T-helper 1 cell treated with Interleukin-12 subunit alpha and Interleukin-12 subunit beta and Interleukin-4 antibody, amounts not matched to agents 30 μg/mL and 1 μg/mL, for 36 hours (primary cell): ENCODE results near the gene SMAD6.
"Not testable (repeated sequence)": the region's sequence is repeated elsewhere in the genome, so short reads cannot be mapped to it uniquely, and the experiment has no call there.

Experiments used
- H3K27ac Mint-ChIP-seq: one replicate; pipeline ENCODE4 v1.8.0; 2021; ENCODE audit warnings: mild to moderate bottlenecking, mixed read lengths
- H3K27me3 Mint-ChIP-seq: one replicate; pipeline ENCODE4 v1.8.0; 2021; ENCODE audit warnings: low read depth, mixed read lengths
- H3K36me3 Mint-ChIP-seq: one replicate; pipeline ENCODE4 v1.8.0; 2021; ENCODE audit warnings: low read depth, mixed read lengths
- H3K4me1 Mint-ChIP-seq: one replicate; pipeline ENCODE4 v1.8.0; 2021; ENCODE audit warnings: low read depth, mixed read lengths
- H3K4me3 Mint-ChIP-seq: one replicate; pipeline ENCODE4 v1.8.0; 2021; ENCODE audit warnings: mild to moderate bottlenecking, moderate library complexity, mixed read lengths
- H3K9me3 Mint-ChIP-seq: one replicate; pipeline ENCODE4 v1.8.0; 2021; ENCODE audit warnings: mixed read lengths

Gene SMAD6

GRCh38 chr15:66684136-66684681 is 17.8 kb upstream of the SMAD6 start:
- H3K27me3 Mint-ChIP-seq = peaks cover 6% of the 10 kb centered on the region
- H3K4me1 Mint-ChIP-seq = peaks cover 4% of the 10 kb centered on the region
- H3K27ac Mint-ChIP-seq = no peak overlapping the region
- H3K36me3 Mint-ChIP-seq = peaks cover 7% of the 10 kb centered on the region
- H3K9me3 Mint-ChIP-seq = peaks cover 23% of the 10 kb centered on the region
- no peak overlapping the region for H3K4me3 Mint-ChIP-seq

GRCh38 chr15:66685638-66686150 is 16.3 kb upstream of the SMAD6 start:
- H3K27ac Mint-ChIP-seq = no peak overlapping the region
- H3K4me1 Mint-ChIP-seq = peaks cover 4% of the 10 kb centered on the region
- no peak overlapping the region for H3K4me3 Mint-ChIP-seq

GRCh38 chr15:66690912-66691311 is 11.1 kb upstream of the SMAD6 start:
- H3K27ac Mint-ChIP-seq, H3K4me3 Mint-ChIP-seq: not testable (repeated sequence)

More at GRCh38 chr15:66685638-66686150, 16.3 kb upstream of the SMAD6 start:
- peaks cover 23% of the 10 kb centered on the region for H3K9me3 Mint-ChIP-seq
- H3K36me3 Mint-ChIP-seq = peaks cover 7% of the 10 kb centered on the region
- H3K27me3 Mint-ChIP-seq = peaks cover 6% of the 10 kb centered on the region

GRCh38 chr15:66691727-66692126 is 10.3 kb upstream of the SMAD6 start:
- no peak overlapping the region for H3K4me3 Mint-ChIP-seq
- H3K27ac Mint-ChIP-seq = no peak overlapping the region
- no peaks in the 10 kb centered on the region for H3K9me3 Mint-ChIP-seq
- peaks cover 11% of the 10 kb centered on the region for H3K4me1 Mint-ChIP-seq
- H3K36me3 Mint-ChIP-seq = no peaks in the 10 kb centered on the region
- no peaks in the 10 kb centered on the region for H3K27me3 Mint-ChIP-seq

More at GRCh38 chr15:66690912-66691311, 11.1 kb upstream of the SMAD6 start:
- H3K9me3 Mint-ChIP-seq, H3K4me1 Mint-ChIP-seq, H3K36me3 Mint-ChIP-seq, H3K27me3 Mint-ChIP-seq: not testable (repeated sequence)

- Mint-ChIP-seq H3K4me1 (peaks cover 14% of the 10 kb centered on the region), H3K36me3 (no peaks in the 10 kb centered on the region), H3K27ac (no peak overlapping the region), H3K4me3 (no peak overlapping the region), H3K27me3 (no peaks in the 10 kb centered on the region), H3K9me3 (no peaks in the 10 kb centered on the region)
Observed at GRCh38 chr15:66692391-66692790, 9.6 kb upstream of the SMAD6 start.

GRCh38 chr15:66692808-66693596 is 9.0 kb upstream of the SMAD6 start:
- H3K36me3 Mint-ChIP-seq = no peaks in the 10 kb centered on the region
- no peaks in the 10 kb centered on the region for H3K27me3 Mint-ChIP-seq
- H3K27ac Mint-ChIP-seq = peak overlapping the region; percentile 91
- H3K4me3 Mint-ChIP-seq = no peak overlapping the region
- no peaks in the 10 kb centered on the region for H3K9me3 Mint-ChIP-seq
- H3K4me1 Mint-ChIP-seq = peaks cover 14% of the 10 kb centered on the region

- Mint-ChIP-seq H3K27me3 (no peaks in the 10 kb centered on the region), H3K4me1 (peaks cover 20% of the 10 kb centered on the region), H3K27ac (no peak overlapping the region), H3K36me3 (no peaks in the 10 kb centered on the region), H3K9me3 (no peaks in the 10 kb centered on the region), H3K4me3 (no peak overlapping the region)
Observed at GRCh38 chr15:66696770-66697169, 5.3 kb upstream of the SMAD6 start.

GRCh38 chr15:66698318-66698961 is 3.6 kb upstream of the SMAD6 start:
- no peaks in the 10 kb centered on the region for H3K36me3 Mint-ChIP-seq
- H3K9me3 Mint-ChIP-seq = no peaks in the 10 kb centered on the region
- H3K27ac Mint-ChIP-seq = no peak overlapping the region
- peaks cover 9% of the 10 kb centered on the region for H3K27me3 Mint-ChIP-seq
- H3K4me1 Mint-ChIP-seq = peaks cover 15% of the 10 kb centered on the region
- H3K4me3 Mint-ChIP-seq = no peak overlapping the region

GRCh38 chr15:66698971-66699370 is 3.1 kb upstream of the SMAD6 start:
- H3K27ac Mint-ChIP-seq = no peak overlapping the region
- H3K4me3 Mint-ChIP-seq = no peak overlapping the region

GRCh38 chr15:66700412-66700801 is 1.6 kb upstream of the SMAD6 start:
- Mint-ChIP-seq H3K4me1 (peaks cover 18% of the 10 kb centered on the region), H3K36me3 (no peaks in the 10 kb centered on the region), H3K27me3 (peaks cover 23% of the 10 kb centered on the region), H3K4me3 (peak overlapping the region; percentile 79), H3K9me3 (no peaks in the 10 kb centered on the region), H3K27ac (peak overlapping the region; percentile 55)

More at GRCh38 chr15:66698971-66699370, 3.1 kb upstream of the SMAD6 start:
- Mint-ChIP-seq H3K9me3 (no peaks in the 10 kb centered on the region), H3K4me1 (peaks cover 15% of the 10 kb centered on the region), H3K27me3 (peaks cover 9% of the 10 kb centered on the region), H3K36me3 (no peaks in the 10 kb centered on the region)

GRCh38 chr15:66700802-66701421 is 1.1 kb upstream of the SMAD6 start:
- Mint-ChIP-seq H3K9me3 (no peaks in the 10 kb centered on the region), H3K4me1 (peaks cover 18% of the 10 kb centered on the region), H3K4me3 (peak overlapping the region; percentile 93)

GRCh38 chr15:66701422-66702034 is 508 bp upstream of the SMAD6 start:
- no peaks in the 10 kb centered on the region for H3K9me3 Mint-ChIP-seq
- H3K27me3 Mint-ChIP-seq = peaks cover 30% of the 10 kb centered on the region
- H3K4me3 Mint-ChIP-seq = peak overlapping the region; percentile 93
- H3K36me3 Mint-ChIP-seq = no peaks in the 10 kb centered on the region
- peak overlapping the region; percentile 77 for H3K27ac Mint-ChIP-seq
- peaks cover 18% of the 10 kb centered on the region for H3K4me1 Mint-ChIP-seq

More at GRCh38 chr15:66700802-66701421, 1.1 kb upstream of the SMAD6 start:
- H3K27ac Mint-ChIP-seq = peak overlapping the region; percentile 55
- peaks cover 28% of the 10 kb centered on the region for H3K27me3 Mint-ChIP-seq
- no peaks in the 10 kb centered on the region for H3K36me3 Mint-ChIP-seq

- peaks cover 30% of the 10 kb centered on the region for H3K27me3 Mint-ChIP-seq
- H3K4me1 Mint-ChIP-seq = peaks cover 14% of the 10 kb centered on the region
- H3K36me3 Mint-ChIP-seq = no peaks in the 10 kb centered on the region
- peak overlapping the region; percentile 65 for H3K4me3 Mint-ChIP-seq
- no peak overlapping the region for H3K27ac Mint-ChIP-seq
- H3K9me3 Mint-ChIP-seq = no peaks in the 10 kb centered on the region
Observed at GRCh38 chr15:66702787-66703539, 927 bp downstream of the SMAD6 start.
